Measurements from ENCODE around the gene RNF208.
"Not testable (repeated sequence)": the region's sequence is repeated elsewhere in the genome, so short reads cannot be mapped to it uniquely, and the experiment has no call there.

The RNF208 gene

GRCh38 chr9:137240318-137240840 lies 18.3 kb upstream of the RNF208 start:
- DNase-seq (ENCODE audit: low read depth): peak; percentile 67

GRCh38 chr9:137239541-137240200 lies 17.6 kb upstream of the RNF208 start:
- not testable (repeated sequence) for DNase-seq (ENCODE audit: low read depth)

- no peak for DNase-seq (ENCODE audit: low read depth)
Observed at GRCh38 chr9:137237759-137238726, 16.0 kb upstream of the RNF208 start.

GRCh38 chr9:137236936-137237421 lies 14.9 kb upstream of the RNF208 start:
- DNase-seq (ENCODE audit: low read depth): no peak

GRCh38 chr9:137236238-137236935 lies 14.3 kb upstream of the RNF208 start:
- DNase-seq (ENCODE audit: low read depth): peak; percentile 63

GRCh38 chr9:137235424-137236237 lies 13.6 kb upstream of the RNF208 start:
- DNase-seq (ENCODE audit: low read depth): no peak

GRCh38 chr9:137234758-137235423 lies 12.9 kb upstream of the RNF208 start:
- no peak for DNase-seq (ENCODE audit: low read depth)

GRCh38 chr9:137234055-137234697 lies 12.1 kb upstream of the RNF208 start:
- DNase-seq (ENCODE audit: low read depth): no peak

- no peak for DNase-seq (ENCODE audit: low read depth)
Observed at GRCh38 chr9:137233143-137233980, 11.3 kb upstream of the RNF208 start.

GRCh38 chr9:137232510-137232909 lies 10.5 kb upstream of the RNF208 start:
- DNase-seq (ENCODE audit: low read depth): no peak

GRCh38 chr9:137232101-137232500 lies 10.1 kb upstream of the RNF208 start:
- DNase-seq (ENCODE audit: low read depth): no peak

- DNase-seq (ENCODE audit: low read depth): no peak
Observed at GRCh38 chr9:137231372-137232039, 9.5 kb upstream of the RNF208 start.

- DNase-seq (ENCODE audit: low read depth): no peak
Observed at GRCh38 chr9:137230705-137231371, 8.8 kb upstream of the RNF208 start, which contains the start of gene SLC34A3. SLC34A3 (plus strand) TSS chr9:137230901; CDS start chr9:137231703, 802 bp downstream.

GRCh38 chr9:137229903-137230704 lies 8.1 kb upstream of the RNF208 start:
- DNase-seq (ENCODE audit: low read depth): no peak

- no peak for DNase-seq (ENCODE audit: low read depth)
Observed at GRCh38 chr9:137228968-137229896, 7.2 kb upstream of the RNF208 start.

- DNase-seq (ENCODE audit: low read depth): no peak
Observed at GRCh38 chr9:137228506-137228967, 6.5 kb upstream of the RNF208 start.
